Stimulated activated CD4-positive, alpha-beta T cell treated with anti-CD3 and anti-CD28 coated beads, Interleukin-15, amount 100 ng/mL, for 24 hours (primary cell): ENCODE measurements around the gene HTR3D.

Experiments used
- DNase-seq: peaks from one replicate; pipeline ENCODE4 v3.0.0-alpha.2; 2020

Gene HTR3D

DNA sequence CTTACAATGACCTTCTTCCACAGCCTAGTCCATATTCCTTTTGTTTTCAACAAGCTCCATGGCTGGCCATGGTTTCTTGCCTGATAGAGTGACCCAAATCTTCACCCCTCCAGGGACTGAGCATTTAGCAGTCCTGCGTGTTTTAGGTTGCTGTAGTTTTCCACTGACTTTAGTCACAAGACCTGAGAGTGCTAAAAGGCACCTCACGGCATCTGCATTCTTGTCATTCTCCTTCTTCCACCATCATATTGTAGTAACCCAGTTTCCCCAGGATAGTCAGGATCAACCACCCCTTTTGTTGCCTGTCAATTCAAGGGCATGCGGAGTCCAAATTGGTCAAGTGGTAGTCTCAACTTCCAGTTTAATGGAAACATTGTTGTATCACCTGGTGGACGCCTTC is 42.1 kb downstream of the HTR3D start:
- no peak for DNase-seq

DNA sequence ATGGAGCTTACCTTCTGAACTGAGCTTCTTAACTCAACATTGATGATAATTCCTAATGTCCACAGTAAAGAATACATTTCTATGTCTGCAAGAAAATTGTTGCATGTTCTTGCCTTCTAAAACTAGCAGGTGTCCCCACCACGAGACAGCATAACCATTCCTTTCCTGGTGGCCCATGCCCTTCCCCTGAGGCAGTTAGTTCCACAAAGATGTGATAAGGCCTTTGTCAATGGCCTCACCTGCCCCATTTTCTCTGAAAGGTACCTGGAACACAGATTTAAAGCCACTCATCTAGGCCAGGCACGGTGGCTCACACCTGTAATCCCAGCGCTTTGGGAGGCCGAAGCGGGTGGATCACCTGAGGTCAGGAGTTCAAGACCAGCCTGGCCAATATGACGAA is 44.4 kb downstream of the HTR3D start:
- DNase-seq: no peak

DNA sequence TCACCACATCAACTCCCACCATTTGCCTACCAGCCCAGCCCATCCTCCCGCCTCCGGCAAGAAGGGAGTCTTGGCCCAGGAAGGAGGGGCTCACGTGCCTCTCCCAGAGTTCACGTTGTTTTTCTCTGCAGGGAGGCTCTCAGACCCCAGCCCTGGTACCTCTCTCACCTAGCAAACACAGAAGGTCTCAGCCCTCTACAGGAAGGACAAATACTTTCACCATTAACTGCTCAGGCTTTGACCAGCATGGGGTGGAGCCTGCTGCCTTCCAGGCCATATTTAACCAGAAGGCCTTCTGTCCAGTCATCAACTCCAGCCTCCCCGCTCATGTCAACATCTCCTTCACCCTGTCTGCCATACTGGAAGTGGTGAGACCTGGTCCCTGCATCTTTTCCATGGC is 46.3 kb downstream of the HTR3D start:
- DNase-seq: no peak

DNA sequence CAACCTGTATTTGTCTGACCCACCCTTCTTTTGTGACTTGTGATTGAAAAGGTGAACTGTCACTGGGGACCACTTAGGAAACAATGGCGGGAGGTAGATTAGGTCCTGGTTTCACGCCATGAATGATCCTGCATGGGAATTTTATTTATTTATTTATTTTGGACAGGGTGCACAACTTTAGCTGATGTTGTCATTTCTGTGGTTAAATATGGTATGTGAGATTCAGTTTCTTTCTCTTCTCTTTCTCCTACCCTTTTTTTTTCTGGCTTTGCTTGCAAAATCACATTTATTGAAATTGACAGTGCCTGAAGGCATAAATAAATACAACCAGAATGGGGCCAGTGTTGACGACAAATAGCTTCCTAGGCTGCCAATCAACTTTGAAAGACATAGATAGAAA is 47.3 kb downstream of the HTR3D start:
- DNase-seq: no peak

DNA sequence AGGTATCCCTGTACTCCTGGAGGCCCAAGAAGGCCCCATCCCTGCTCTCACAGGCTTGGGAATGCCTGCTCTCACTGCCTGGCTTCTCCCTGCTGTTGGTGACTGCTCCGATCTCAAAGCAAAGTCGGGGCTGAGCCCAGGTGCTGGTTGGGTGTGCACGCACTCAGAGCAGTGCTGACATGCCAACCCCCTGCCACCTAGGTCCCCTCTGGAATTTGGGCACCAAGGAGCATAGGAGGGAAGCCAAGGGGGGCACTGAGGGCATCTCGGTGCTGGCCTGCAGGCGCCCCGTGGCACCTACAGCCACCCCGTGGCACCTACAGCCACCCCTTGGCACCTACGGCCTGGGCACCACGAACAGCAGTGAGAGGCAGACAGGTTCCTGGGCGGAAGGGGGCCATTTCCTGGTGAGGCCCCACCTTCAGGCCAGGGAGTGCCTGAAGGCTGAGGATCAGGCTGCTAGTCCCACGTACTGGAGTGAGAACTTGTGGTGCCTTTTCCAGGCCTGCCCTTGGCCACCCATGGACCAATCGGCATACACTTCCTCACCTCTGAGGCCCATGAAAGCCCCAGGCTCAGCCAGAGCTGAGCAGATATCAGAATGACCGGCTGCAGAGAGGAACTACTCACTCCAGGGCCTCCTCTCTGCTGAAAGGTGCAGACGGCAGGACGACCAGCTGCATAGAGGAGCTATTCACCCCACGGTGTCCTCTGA is 49.7 kb downstream of the HTR3D start:
- no peak for DNase-seq

DNA sequence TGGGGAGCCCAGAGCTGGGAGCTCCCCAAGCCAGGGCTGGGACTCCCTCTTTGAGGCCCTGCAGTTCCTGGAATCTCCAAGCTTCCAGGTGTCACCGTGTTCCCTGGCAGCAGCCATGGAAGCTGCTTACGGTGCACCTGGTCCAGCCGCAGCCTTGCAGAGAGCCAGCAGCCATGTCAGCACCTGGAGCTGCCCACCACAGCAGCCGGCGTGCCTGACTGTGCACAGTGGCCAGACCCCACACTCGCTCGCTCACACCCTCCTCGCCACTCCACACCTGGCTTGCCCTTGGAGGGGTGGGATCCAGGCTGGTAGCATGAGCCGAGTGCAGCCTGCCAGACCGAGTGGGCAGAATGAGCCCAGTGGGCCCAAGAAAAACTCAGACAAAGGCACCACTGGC is 50.5 kb downstream of the HTR3D start:
- no peak for DNase-seq

DNA sequence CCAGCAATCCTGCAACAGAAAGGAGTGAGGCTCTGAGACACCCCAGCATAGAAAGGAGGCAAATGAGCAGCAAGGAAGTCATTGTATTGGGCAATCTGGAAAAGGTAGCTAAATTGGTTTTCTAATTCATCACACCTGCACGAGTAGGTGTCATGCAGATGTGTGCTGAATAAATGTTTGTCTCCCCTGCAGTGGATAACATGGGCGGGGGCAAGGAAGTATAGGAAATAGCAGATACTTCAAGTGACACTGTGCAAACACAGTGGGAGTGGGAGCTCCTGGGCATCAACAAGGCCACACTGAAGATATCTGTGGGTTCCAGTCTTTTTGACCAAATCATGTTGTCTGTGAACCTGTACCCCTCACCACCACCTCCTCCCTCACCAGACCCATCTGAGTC is 50.9 kb downstream of the HTR3D start:
- DNase-seq: no peak

DNA sequence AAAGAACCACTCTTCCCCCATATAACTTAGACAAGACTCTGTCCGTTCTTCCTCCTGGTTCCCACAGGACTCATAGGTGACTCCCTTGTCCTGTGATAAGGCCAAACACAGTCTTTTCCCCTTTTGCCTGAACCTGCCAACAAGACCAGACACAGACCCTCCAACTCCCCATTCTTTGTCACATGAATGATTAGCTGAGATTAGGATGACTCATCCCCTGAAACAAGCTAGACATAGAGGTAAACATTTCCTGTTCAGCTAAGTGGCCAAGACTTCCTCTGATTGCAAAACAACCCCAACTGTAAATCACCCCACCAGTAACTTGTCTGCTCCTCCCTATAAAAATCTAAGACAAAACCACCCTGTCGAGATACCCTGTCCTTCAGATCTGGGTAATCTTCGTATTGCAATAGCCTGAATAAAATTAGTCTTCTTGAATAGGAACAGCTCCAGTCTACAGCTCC is 53.9 kb downstream of the HTR3D start:
- no peak for DNase-seq
